Measurements from ENCODE around the gene CERCAM.

- TF ChIP-seq BACH2 (CRISPR knock-in tag; IDR thresholded peaks at IDR 0.05; ENCODE audit: borderline replicate concordance) (no peak), ZC3H10 (CRISPR knock-in tag; IDR thresholded peaks at IDR 0.05) (no peak)
Measured at GRCh38 chr9:128481561-128481960, 60.9 kb downstream of the CERCAM start.
